ENCODE measurements around the gene DLGAP1. TPM values are rescaled to one million over a fixed set of nuclear protein-coding genes. Genes with fewer than 3 reads are reported as not detected.

Gene DLGAP1
- total and polyA plus RNA-seq, 2 experiments from 2014 or later: 17.0 to 48.5 TPM

GRCh38 chr18:3593904-3594759, 861.0 kb downstream of the DLGAP1 start:
- no peaks in the 10 kb centered on the region for H3K9me3 Mint-ChIP-seq
- H3K79me2 ChIP-seq (replicated peaks; ENCODE audit: insufficient read depth): peaks cover 19% of the 10 kb centered on the region
- peak overlapping the region; percentile 97 for H3K27ac Mint-ChIP-seq
- peaks cover 28% of the 10 kb centered on the region for H3K27me3 Mint-ChIP-seq (ENCODE audit: insufficient read depth, low read depth, poor library complexity)
- peak overlapping the region; percentile 67 for H3K4me3 Mint-ChIP-seq
- H3K9me2 ChIP-seq (ENCODE audit: insufficient read depth): no peaks in the 10 kb centered on the region
- peaks cover 67% of the 10 kb centered on the region for H3K4me1 ChIP-seq (ENCODE audit: insufficient read depth)
- H2AFZ ChIP-seq: no peak overlapping the region
- TF ChIP-seq CTCF (conservative IDR thresholded peaks at IDR 0.05; ENCODE audit: low read depth in 2 of 2) (peak; percentile 77 to 90), ETS1 (IDR thresholded peaks at IDR 0.05) (no peak), CREB1 (CRISPR knock-in tag; IDR thresholded peaks at IDR 0.05; ENCODE audit: low read depth) (peak; percentile 44; the same call in 1 of the 2 replicates)
- H3K27me3 ChIP-seq (ENCODE audit: insufficient read depth): peaks cover 25% of the 10 kb centered on the region
- H3F3A ChIP-seq (replicated peaks; ENCODE audit: low read depth): peaks cover 19% of the 10 kb centered on the region; the same call in 1 of the 2 replicates
- ATAC-seq: peak; percentile 83
- peaks cover 65% of the 10 kb centered on the region for H3K4me1 Mint-ChIP-seq
- peak; percentile 86 for DNase-seq (ENCODE audit: low spot score)
- H4K20me1 ChIP-seq (replicated peaks; ENCODE audit: insufficient read depth): no peaks in the 10 kb centered on the region
- H3K27ac ChIP-seq (ENCODE audit: low read depth): peak overlapping the region; percentile 88
- H3K4me2 ChIP-seq: peak overlapping the region; percentile 72
- peaks cover 18% of the 10 kb centered on the region for H3K36me3 Mint-ChIP-seq (ENCODE audit: low read depth)
- H3K36me3 ChIP-seq (ENCODE audit: insufficient read depth): no peaks in the 10 kb centered on the region; the same call in 1 of the 2 replicates
- peak overlapping the region; percentile 48 for H3K4me3 ChIP-seq

DNA sequence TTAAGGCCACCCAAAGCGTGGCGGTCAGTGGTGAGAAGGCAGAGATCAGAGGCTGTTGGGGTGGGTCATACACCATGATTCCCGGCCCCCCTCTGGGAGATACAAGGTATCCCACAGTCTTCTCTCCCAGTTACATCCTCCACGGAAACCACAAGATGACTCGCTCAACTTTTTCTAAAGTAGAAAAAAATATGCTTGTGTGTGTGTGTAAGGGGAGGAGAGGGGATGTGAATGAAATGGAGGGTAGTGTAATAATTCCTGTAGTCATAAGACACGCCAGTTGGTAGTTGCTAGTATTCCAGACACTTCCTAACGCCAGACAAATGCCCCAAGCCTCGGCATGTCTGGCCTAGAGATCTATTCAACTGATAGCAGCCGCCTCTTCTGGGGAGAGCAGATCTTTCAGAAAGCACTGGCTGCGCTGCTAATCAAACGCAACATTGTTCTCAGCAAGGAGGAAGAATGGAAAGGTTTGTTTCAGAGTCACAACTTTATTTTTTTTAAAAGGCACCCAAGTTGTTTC, 861.7 kb downstream of the DLGAP1 start:
- H3K4me1 ChIP-seq (ENCODE audit: insufficient read depth): peaks cover 65% of the 10 kb centered on the region
- H2AFZ ChIP-seq: no peak overlapping the region
- H3K4me3 ChIP-seq: peak overlapping the region; percentile 48
- DNase-seq (ENCODE audit: low spot score) (peak; percentile 59), ATAC-seq (peak; percentile 43)
- peak overlapping the region; percentile 67 for H3K4me3 Mint-ChIP-seq
- peak overlapping the region; percentile 43; the same call in 1 of the 2 replicates for H3K27ac Mint-ChIP-seq
- H3K79me2 ChIP-seq (replicated peaks; ENCODE audit: insufficient read depth): peaks cover 19% of the 10 kb centered on the region
- H3K9me3 Mint-ChIP-seq: no peaks in the 10 kb centered on the region
- H3K9me2 ChIP-seq (ENCODE audit: insufficient read depth): no peaks in the 10 kb centered on the region
- H3K27me3 ChIP-seq (ENCODE audit: insufficient read depth): peaks cover 25% of the 10 kb centered on the region
- peaks cover 62% of the 10 kb centered on the region for H3K4me1 Mint-ChIP-seq
- H3F3A ChIP-seq (replicated peaks; ENCODE audit: low read depth): peaks cover 19% of the 10 kb centered on the region; the same call in 1 of the 2 replicates
- H4K20me1 ChIP-seq (replicated peaks; ENCODE audit: insufficient read depth): no peaks in the 10 kb centered on the region
- H3K36me3 Mint-ChIP-seq (ENCODE audit: low read depth): peaks cover 15% of the 10 kb centered on the region
- peaks cover 30% of the 10 kb centered on the region for H3K27me3 Mint-ChIP-seq (ENCODE audit: insufficient read depth, low read depth, poor library complexity)
- H3K27ac ChIP-seq (ENCODE audit: low read depth): peak overlapping the region; percentile 78
- peak overlapping the region; percentile 68 for H3K4me2 ChIP-seq
- H3K36me3 ChIP-seq (ENCODE audit: insufficient read depth): no peaks in the 10 kb centered on the region; the same call in 1 of the 2 replicates
- TF ChIP-seq EZH2phosphoT487 (IDR thresholded peaks at IDR 0.05; ENCODE audit: unreplicated experiment) (no peak), ZNF331 (CRISPR knock-in tag; IDR thresholded peaks at IDR 0.05; ENCODE audit: low read depth) (no peak), POLR2AphosphoS5 (IDR thresholded peaks at IDR 0.05; ENCODE audit: low read depth) (no peak), JUNB (IDR thresholded peaks at IDR 0.05; ENCODE audit: unreplicated experiment) (no peak), CREB1 (CRISPR knock-in tag; IDR thresholded peaks at IDR 0.05; ENCODE audit: low read depth) (no peak), CTCF (conservative IDR thresholded peaks at IDR 0.05; ENCODE audit: low read depth in 2 of 2) (no peak), NANOG (IDR thresholded peaks at IDR 0.05; ENCODE audit: borderline replicate concordance) (no peak), STAT1 (IDR thresholded peaks at IDR 0.05; ENCODE audit: unreplicated experiment) (no peak), ZNF114 (CRISPR knock-in tag; IDR thresholded peaks at IDR 0.05) (no peak), ETS1 (IDR thresholded peaks at IDR 0.05) (no peak), EZH2 (IDR thresholded peaks at IDR 0.05; ENCODE audit: low read depth, unreplicated experiment) (no peak), REST (IDR thresholded peaks at IDR 0.05; ENCODE audit: unreplicated experiment) (no peak)

Data from GM23338 (cell line).